ENCODE results near the gene FADS6.
A peak's percentile ranks its signal among the peaks of the same experiment; 100 is the strongest.
"Not testable (repeated sequence)": the region's sequence is repeated elsewhere in the genome, so short reads cannot be mapped to it uniquely, and the experiment has no call there.

The FADS6 gene

DNA sequence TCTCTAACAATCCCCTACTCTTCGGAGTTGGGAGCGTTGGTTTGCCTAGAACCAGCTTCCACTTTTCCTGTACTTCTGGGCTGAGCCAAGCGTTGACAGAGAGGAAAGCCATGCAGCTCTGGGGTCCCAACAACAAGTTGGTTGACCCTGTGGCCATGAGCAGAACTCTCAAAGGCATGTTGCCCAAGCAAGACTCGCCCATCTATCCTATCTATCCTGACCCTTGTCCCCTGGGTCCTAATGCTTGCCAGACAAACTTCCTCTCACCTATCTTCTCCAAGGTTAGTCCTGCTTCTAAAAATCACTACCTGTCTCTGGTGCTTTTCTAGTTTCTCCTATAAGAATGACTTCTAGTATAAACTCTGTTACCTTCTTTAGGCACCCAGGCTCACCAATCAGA, 15.7 kb upstream of the FADS6 start:
- DNase-seq (ENCODE audit: low spot score in 2 of 2); H3K27me3 Mint-ChIP-seq; ATAC-seq (ENCODE audit: low read depth); H3K36me3 Mint-ChIP-seq; H3K27ac Mint-ChIP-seq; H3K4me3 Mint-ChIP-seq; H3K4me1 Mint-ChIP-seq; H3K9me3 Mint-ChIP-seq: not testable (repeated sequence)

DNA sequence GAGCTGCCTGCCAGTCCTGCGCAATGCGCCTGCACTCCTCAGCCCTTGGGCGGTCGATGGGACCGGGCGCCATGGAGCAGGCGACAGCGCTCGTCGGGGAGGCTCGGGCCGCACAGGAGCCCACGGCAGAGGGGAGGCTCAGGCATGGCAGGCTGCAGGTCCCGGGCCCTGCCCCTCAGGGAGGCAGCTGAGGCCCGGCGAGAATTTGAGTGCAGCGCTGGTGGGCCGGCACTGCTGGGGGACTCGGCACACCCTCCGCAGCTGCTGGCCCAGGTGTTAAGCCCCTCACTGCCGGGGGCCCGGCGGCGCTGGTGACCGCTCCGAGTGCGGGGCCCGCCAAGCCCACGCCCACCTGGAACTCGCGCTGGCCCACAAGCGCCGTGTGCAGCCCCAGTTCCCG, 13.6 kb upstream of the FADS6 start:
- Mint-ChIP-seq H3K27ac (no peak overlapping the region), H3K36me3 (no peaks in the 10 kb centered on the region), H3K4me1 (no peaks in the 10 kb centered on the region), H3K9me3 (no peaks in the 10 kb centered on the region), H3K27me3 (peaks cover 13% of the 10 kb centered on the region), H3K4me3 (no peak overlapping the region)
- ATAC-seq (ENCODE audit: low read depth) (no peak), DNase-seq (ENCODE audit: low spot score in 2 of 2) (no peak)

- not testable (repeated sequence) for H3K4me3 Mint-ChIP-seq; ATAC-seq (ENCODE audit: low read depth); H3K27ac Mint-ChIP-seq; DNase-seq (ENCODE audit: low spot score in 2 of 2); H3K36me3 Mint-ChIP-seq; H3K9me3 Mint-ChIP-seq; H3K4me1 Mint-ChIP-seq
- peaks cover 13% of the 10 kb centered on the region for H3K27me3 Mint-ChIP-seq
Observed at GRCh38 chr17:74906214-74906793, 12.9 kb upstream of the FADS6 start.

- ATAC-seq (ENCODE audit: low read depth) (no peak), DNase-seq (ENCODE audit: low spot score in 2 of 2) (no peak)
- no peak overlapping the region for H3K4me3 Mint-ChIP-seq
- H3K27ac Mint-ChIP-seq: no peak overlapping the region
- H3K27me3 Mint-ChIP-seq: peaks cover 16% of the 10 kb centered on the region
- H3K36me3 Mint-ChIP-seq: no peaks in the 10 kb centered on the region
- H3K4me1 Mint-ChIP-seq: no peaks in the 10 kb centered on the region
- no peaks in the 10 kb centered on the region for H3K9me3 Mint-ChIP-seq
Observed at GRCh38 chr17:74904687-74905409, 11.4 kb upstream of the FADS6 start.

- ATAC-seq (ENCODE audit: low read depth): no peak
- Mint-ChIP-seq H3K36me3 (no peaks in the 10 kb centered on the region), H3K9me3 (no peaks in the 10 kb centered on the region), H3K4me1 (no peaks in the 10 kb centered on the region), H3K4me3 (no peak overlapping the region), H3K27ac (no peak overlapping the region), H3K27me3 (peaks cover 18% of the 10 kb centered on the region)
- no peak for DNase-seq (ENCODE audit: low spot score in 2 of 2)
Observed at GRCh38 chr17:74903671-74904070, 10.2 kb upstream of the FADS6 start.

- no peak overlapping the region for H3K4me3 Mint-ChIP-seq
- no peak overlapping the region for H3K27ac Mint-ChIP-seq
- H3K4me1 Mint-ChIP-seq: no peaks in the 10 kb centered on the region
- DNase-seq (ENCODE audit: low spot score in 2 of 2) (no peak), ATAC-seq (ENCODE audit: low read depth) (no peak)
- H3K9me3 Mint-ChIP-seq: no peaks in the 10 kb centered on the region
- H3K36me3 Mint-ChIP-seq: no peaks in the 10 kb centered on the region
- H3K27me3 Mint-ChIP-seq: peaks cover 16% of the 10 kb centered on the region
Observed at GRCh38 chr17:74903034-74903433, 9.6 kb upstream of the FADS6 start.

DNA sequence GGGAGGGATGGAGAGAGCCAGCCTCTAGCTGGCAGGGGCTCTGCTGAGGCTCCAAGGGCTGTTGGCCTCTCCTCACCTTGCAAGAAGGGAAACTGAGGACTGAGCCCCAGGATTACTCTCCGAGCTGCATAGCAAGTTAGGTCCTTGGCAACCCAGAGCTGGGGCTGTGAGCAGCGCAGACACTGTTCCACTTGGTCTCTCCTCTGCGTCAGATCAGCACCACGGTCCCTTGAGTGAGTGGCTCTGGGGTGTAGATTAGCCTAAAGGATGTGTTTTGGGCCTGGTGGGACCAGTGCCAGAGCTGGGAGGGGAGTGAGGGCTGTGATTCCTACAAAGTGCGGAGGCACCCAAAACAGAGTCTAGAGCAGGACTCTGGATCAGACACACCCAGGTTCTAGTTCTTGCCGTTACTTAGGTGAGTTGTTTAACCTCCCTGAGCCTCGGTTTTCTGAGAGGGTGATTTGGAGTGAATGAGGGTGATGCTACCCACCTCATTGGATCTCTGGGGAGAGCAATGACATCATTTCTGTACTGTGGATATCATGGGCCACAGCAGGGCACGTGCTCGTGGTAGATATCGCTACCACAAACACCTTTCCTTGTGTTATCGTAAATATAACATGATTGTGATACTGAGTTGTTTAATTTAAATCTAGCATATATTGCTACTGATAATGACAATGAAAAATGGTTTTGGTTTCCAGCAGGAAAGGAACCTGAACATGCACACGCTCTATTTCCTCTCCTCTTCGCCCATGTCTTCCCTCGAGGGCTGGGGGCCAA, 8.1 kb upstream of the FADS6 start:
- Mint-ChIP-seq H3K27me3 (peaks cover 18% of the 10 kb centered on the region), H3K4me1 (no peaks in the 10 kb centered on the region), H3K36me3 (no peaks in the 10 kb centered on the region), H3K9me3 (no peaks in the 10 kb centered on the region), H3K4me3 (no peak overlapping the region), H3K27ac (no peak overlapping the region)
- ATAC-seq (ENCODE audit: low read depth): no peak
- no peak for DNase-seq (ENCODE audit: low spot score in 2 of 2)

DNA sequence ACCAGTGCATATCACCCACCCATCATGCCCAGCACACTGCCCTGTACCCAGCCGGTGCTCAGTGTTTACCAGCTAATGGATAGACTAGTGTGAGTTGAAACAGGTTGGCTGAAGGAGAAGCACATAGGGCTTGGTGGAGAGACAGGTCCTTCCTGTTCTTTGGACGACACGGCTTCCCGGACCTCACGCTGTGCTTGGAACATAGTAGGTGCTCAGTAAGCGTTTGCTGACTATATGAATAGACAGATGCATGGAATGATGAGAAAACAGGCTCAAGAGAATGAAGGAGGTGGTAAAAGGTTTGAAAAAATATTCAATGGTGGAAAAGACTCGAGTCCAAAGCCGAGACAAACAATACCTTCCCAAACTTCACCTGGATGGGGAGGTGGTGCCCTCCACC, 6.8 kb upstream of the FADS6 start:
- Mint-ChIP-seq H3K4me1 (no peaks in the 10 kb centered on the region), H3K9me3 (no peaks in the 10 kb centered on the region), H3K36me3 (no peaks in the 10 kb centered on the region), H3K4me3 (no peak overlapping the region), H3K27me3 (peaks cover 20% of the 10 kb centered on the region), H3K27ac (no peak overlapping the region)
- no peak for DNase-seq (ENCODE audit: low spot score in 2 of 2)
- no peak for ATAC-seq (ENCODE audit: low read depth)

GRCh38 chr17:74898376-74898946, 5.0 kb upstream of the FADS6 start:
- ATAC-seq (ENCODE audit: low read depth) (no peak), DNase-seq (ENCODE audit: low spot score in 2 of 2) (no peak)

GRCh38 chr17:74893936-74894671, 671 bp upstream of the FADS6 start:
- H3K4me1 Mint-ChIP-seq: peaks cover 6% of the 10 kb centered on the region
- H3K27ac Mint-ChIP-seq: no peak overlapping the region
- H3K27me3 Mint-ChIP-seq: peaks cover 25% of the 10 kb centered on the region
- ATAC-seq (ENCODE audit: low read depth) (no peak), DNase-seq (ENCODE audit: low spot score in 2 of 2) (no peak)
- no peaks in the 10 kb centered on the region for H3K9me3 Mint-ChIP-seq
- H3K4me3 Mint-ChIP-seq: peak overlapping the region; percentile 59
- no peaks in the 10 kb centered on the region for H3K36me3 Mint-ChIP-seq

More at GRCh38 chr17:74898376-74898946, 5.0 kb upstream of the FADS6 start:
- Mint-ChIP-seq H3K27ac (no peak overlapping the region), H3K9me3 (no peaks in the 10 kb centered on the region), H3K4me3 (no peak overlapping the region), H3K4me1 (peaks cover 3% of the 10 kb centered on the region), H3K36me3 (no peaks in the 10 kb centered on the region), H3K27me3 (peaks cover 22% of the 10 kb centered on the region)

GRCh38 chr17:74892013-74892841, 1.2 kb downstream of the FADS6 start:
- H3K27me3 Mint-ChIP-seq: peaks cover 28% of the 10 kb centered on the region
- H3K4me3 Mint-ChIP-seq: no peak overlapping the region
- no peak for DNase-seq (ENCODE audit: low spot score in 2 of 2)
- H3K27ac Mint-ChIP-seq: no peak overlapping the region
- no peak for ATAC-seq (ENCODE audit: low read depth)
- H3K36me3 Mint-ChIP-seq: no peaks in the 10 kb centered on the region
- peaks cover 6% of the 10 kb centered on the region for H3K4me1 Mint-ChIP-seq
- no peaks in the 10 kb centered on the region for H3K9me3 Mint-ChIP-seq

DNA sequence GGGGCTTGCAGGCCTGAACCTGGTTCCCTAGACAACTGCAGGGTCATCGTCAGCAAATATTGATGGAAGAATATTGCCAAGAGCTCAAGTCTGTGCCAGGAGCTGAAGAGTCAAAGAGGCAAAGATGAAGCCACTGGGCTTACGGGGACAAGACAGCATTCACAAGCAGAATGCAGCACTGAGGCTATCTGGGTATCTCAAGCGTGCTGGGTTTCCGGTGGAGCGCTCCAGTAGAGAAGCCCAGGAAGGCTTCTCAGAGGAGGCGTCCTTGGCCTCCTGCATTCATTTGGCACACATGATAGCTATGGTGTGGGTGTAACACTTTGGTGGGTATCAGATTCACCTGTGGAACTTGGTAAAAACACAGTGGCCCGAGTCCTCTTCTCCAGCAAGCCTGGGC, 2.9 kb downstream of the FADS6 start:
- H3K4me1 Mint-ChIP-seq: peaks cover 6% of the 10 kb centered on the region
- H3K9me3 Mint-ChIP-seq: no peaks in the 10 kb centered on the region
- no peaks in the 10 kb centered on the region for H3K36me3 Mint-ChIP-seq
- DNase-seq (ENCODE audit: low spot score in 2 of 2): no peak
- H3K27me3 Mint-ChIP-seq: peaks cover 25% of the 10 kb centered on the region
- no peak for ATAC-seq (ENCODE audit: low read depth)
- no peak overlapping the region for H3K4me3 Mint-ChIP-seq
- no peak overlapping the region for H3K27ac Mint-ChIP-seq

GRCh38 chr17:74888469-74888868, 5.0 kb downstream of the FADS6 start:
- no peak for DNase-seq (ENCODE audit: low spot score in 2 of 2)
- Mint-ChIP-seq H3K27ac (no peak overlapping the region), H3K4me1 (peaks cover 3% of the 10 kb centered on the region), H3K9me3 (no peaks in the 10 kb centered on the region), H3K27me3 (peaks cover 24% of the 10 kb centered on the region), H3K36me3 (no peaks in the 10 kb centered on the region), H3K4me3 (no peak overlapping the region)
- no peak for ATAC-seq (ENCODE audit: low read depth)

All from memory B cell (primary cell).